GM18520 (cell line): ENCODE results near the gene ZC3H6.
"Not testable (repeated sequence)": the region's sequence is repeated elsewhere in the genome, so short reads cannot be mapped to it uniquely, and the experiment has no call there.

Experiments used
- ATAC-seq: cut with Tn5 transposase; IDR thresholded peaks from one replicate; pipeline ENCODE4 v1.9.1; 2021; ENCODE audit not compliant: unreplicated experiment

The ZC3H6 gene

GRCh38 chr2:112275887-112276773 is 733 bp downstream of the ZC3H6 start:
- ATAC-seq, result peak; percentile 29

DNA sequence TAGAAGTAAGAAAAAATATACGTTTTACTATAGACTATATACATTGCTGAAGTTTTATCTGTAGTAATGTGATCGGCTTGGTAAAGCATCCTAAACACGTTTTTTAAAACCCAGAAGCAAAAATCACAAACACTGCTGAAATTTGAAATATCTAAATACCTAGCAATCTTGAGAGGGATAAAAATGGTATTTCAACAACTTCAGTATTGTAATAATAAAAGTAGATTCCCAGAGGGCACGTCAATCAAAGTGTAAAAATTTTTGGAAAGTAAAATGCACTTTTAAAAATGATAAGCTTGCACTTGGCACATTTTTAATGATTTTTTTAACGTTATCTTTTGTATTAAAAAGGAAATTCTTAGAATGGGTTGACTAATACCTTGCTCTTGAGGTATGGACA is 1.6 kb downstream of the ZC3H6 start:
- ATAC-seq, result no peak

DNA sequence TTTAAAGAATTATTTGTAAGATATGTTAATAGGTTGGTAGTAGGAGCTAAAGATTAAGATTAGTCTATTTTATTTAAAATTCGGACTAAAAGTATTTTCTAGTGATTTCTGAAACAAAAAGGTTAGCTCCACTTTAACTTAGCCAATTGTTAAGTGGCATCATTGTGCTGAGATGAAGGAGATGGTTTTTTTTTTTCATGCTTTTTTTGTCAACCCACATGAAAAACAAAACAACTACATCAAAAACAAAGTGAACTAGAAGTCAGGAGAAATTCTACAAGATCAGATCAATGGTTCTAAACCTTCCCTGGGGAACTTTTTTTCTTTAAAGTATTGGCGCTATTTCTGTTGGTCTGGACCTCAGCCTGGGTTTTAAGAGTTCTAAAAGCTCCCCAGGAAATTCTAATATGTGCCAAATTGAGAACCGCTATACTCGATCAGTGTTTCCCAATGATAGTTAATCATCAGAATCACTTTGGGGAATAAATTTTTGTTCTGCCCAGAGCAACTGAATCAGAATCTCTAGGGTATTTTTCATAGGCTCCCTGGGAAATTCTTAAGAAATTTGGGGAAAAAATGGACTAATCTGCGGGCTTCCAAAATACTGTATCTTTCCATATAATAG is 2.3 kb downstream of the ZC3H6 start:
- ATAC-seq, result no peak

GRCh38 chr2:112282066-112282465 is 6.7 kb downstream of the ZC3H6 start:
- not testable (repeated sequence) for ATAC-seq

DNA sequence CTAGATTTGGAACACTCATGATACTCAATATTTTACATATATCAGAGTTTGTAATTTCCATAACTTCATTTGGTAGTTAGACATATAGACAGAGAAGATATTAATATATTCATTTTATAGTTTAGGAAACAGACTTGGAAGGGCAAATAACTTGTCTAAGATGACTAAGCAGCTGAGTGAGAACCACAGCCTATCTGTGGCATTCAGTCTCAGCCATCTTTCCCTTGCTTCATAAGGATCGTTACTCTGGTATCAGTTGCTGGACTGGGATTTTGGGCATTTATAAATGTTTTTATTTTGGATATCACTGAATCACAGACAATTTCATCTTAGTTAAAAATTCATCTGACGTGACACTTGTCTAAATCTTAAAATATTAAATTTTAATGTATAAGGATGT is 8.1 kb downstream of the ZC3H6 start:
- ATAC-seq, result not testable (repeated sequence)

GRCh38 chr2:112290088-112290487 is 14.7 kb downstream of the ZC3H6 start:
- ATAC-seq, result no peak

GRCh38 chr2:112290648-112291047 is 15.3 kb downstream of the ZC3H6 start:
- ATAC-seq, result no peak

- no peak for ATAC-seq
Measured at GRCh38 chr2:112293636-112294401, 18.4 kb downstream of the ZC3H6 start.

DNA sequence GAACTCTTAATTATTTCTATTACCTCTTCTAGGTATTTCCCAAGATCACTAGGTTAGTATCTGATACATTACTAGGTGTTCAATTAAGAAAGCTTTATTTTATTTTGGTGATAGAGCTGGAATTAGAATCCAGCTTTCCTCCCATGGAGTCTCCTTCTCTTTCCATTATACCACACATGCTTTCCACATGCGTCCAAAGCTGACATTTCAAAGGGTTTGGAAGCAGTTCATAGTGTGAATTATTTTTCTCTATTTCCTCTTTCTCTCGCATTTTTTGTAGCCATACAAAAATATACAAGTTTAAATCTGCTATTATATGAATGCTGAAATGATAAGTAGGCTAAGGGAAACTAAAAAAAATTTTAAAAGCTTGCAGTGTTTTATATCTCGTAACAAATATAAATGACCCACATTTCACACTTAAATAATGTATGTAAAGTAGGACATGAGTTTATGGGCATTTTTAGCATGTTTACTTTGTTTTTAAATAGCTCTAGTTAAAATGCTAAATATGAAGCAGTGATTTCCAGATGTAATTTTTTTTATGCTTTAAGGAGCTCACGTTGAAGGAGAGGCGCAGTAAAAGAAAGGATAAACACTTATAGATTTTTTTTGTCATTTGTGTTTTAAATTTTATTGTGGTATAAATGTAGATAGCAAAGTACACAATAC is 20.1 kb downstream of the ZC3H6 start:
- no peak for ATAC-seq

GRCh38 chr2:112296407-112296806 is 21.0 kb downstream of the ZC3H6 start:
- no peak for ATAC-seq

DNA sequence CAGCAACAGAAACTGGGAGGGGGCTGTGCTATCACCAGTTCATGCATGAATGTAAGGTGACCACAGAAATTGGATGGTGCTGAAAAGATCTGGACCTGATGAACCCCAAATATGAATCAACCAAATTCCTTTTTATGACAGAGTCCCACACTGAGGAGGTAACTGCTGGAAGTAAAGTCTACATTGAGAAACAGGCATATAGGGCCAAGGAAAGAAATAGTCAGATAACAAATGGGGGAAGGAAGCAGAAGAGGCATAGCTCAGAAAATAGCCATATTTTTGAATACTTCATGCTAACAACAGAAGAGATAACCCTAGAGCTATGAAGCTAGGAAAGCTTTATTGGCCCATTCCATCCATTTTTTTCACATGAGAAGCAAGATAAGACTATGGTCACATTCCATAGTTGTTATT is 25.8 kb downstream of the ZC3H6 start:
- ATAC-seq, result no peak

GRCh38 chr2:112301973-112302372 is 26.6 kb downstream of the ZC3H6 start:
- ATAC-seq, result no peak

DNA sequence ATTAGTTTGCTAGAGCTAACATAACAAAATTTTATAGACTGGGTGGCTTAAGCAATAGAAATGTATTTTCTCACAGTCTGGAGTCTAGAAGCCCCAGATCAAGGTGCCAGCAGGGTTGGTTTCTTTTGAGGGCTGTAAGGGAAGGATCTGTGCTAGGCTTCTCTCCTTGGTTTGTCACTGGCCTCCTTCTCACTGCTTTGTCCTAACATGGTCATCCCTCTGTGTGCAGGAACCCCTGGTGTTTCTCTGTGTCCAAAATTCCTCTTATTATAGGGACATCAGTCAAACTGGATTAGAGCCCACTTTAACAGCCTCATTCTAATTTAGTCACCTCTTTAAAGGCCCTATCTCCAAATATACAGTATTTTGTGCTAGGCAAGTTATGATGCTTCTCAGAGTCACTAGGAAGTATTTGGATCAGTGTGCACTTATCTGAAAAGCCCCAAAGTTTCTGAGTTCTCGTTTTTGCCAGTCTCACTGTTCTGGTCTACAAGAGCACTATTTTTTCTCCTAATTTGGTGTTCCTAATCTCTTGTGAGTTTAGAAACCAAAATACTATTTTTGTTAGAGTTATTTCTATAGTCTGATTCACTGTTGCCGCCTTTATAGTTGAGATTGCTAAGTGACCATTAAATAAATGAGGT is 29.0 kb downstream of the ZC3H6 start:
- ATAC-seq, result no peak

GRCh38 chr2:112305132-112305531 is 29.7 kb downstream of the ZC3H6 start:
- ATAC-seq, result no peak

DNA sequence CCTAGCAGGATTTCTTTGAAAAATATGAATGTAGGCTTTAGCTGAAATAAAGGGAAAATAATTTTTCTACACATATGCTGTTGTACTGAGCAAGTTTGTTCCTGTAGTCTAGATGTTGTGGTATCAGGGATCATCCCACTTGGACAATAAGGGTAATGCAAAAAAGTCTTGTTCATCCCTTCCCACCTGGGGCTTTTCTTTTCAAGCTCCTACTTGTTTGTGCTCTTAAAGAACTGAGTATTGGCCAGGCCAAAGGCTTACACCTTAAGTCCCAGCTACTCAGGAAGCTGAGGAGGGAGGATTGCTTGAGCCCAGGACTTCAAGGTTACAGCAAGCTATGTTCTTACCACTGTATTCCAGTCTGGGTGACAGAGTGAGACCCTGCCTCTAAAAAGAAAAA is 35.5 kb downstream of the ZC3H6 start:
- ATAC-seq, result no peak

DNA sequence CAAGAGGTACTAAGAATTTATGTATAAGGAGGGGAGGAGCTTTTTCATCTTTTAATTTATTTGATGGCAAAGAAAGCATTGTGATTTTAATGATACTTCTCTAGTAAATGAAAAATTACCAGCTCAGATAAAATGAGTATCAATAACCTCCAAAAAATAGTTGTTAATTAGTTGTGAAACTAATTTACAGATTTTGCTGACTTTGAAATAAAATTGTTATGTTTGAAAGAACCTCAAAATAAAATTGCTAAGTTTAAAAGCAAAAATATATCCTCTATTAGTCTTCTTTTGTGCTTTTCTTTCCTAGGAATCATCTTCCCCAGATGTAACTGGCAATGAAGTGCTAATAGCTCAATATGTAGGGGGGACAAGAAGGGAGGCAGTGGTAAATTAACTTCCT is 36.5 kb downstream of the ZC3H6 start:
- ATAC-seq, result no peak

- ATAC-seq, result no peak
Measured at GRCh38 chr2:112312821-112313220, 37.4 kb downstream of the ZC3H6 start.

DNA sequence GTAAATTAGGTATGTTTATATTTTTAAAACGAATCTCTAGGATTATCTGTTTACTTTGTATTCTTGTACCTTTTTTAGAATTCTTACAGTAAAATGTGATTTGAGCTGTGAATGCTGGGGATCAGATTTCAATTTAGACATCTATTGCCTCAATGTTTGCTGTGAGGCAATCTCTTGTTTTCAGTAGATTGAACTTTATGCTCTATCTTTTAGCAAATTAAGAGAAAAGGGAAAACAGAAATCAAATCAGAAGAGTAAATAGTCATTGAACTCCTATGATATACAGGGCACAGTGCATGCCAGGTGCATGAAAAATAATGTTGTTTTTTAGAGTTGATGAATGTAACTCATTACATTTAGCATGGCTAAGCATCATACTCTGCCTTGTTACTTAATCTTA is 39.5 kb downstream of the ZC3H6 start:
- no peak for ATAC-seq

- no peak for ATAC-seq
Measured at GRCh38 chr2:112317303-112318158, 42.1 kb downstream of the ZC3H6 start.

- ATAC-seq, result no peak
Measured at GRCh38 chr2:112318515-112318914, 43.1 kb downstream of the ZC3H6 start.
